Measurements from ENCODE around the gene GCKR. TPM values are rescaled to one million over a fixed set of nuclear protein-coding genes. Genes with fewer than 3 reads are reported as not detected.
"Not testable (repeated sequence)": the region's sequence is repeated elsewhere in the genome, so short reads cannot be mapped to it uniquely, and the experiment has no call there.

GCKR gene
- total and polyA plus RNA-seq, 5 donors, result 0.44 to 1.0 (median 0.54) TPM

DNA sequence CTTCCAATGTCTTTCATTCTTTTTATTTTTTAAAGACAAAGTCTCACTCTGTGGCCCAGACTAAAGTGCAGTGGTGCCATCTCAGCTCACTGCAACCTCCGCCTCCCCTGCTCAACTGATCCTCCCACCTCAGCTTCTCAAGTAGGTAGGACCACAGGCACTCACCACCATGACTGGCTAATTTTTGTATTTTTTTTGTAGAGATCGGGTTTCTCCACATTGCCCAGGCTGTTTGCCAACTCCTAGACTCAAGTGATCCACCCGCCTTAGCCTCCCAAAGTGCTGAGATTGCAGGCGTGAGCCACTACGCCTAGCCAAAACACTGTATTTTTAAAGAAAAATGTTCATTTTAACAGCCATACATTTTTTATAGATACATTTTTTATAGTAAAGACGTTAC is 12.7 kb downstream of the GCKR start:
- Histone ChIP-seq H3K9me3 (ENCODE audit: control insufficient read depth, low read length) (no peaks in the 10 kb centered on the region), H3K4me3 (ENCODE audit: low read length) (no peak overlapping the region), H3K27ac (ENCODE audit: low read length) (no peak overlapping the region), H3K27me3 (ENCODE audit: control insufficient read depth, insufficient read depth) (no peaks in the 10 kb centered on the region), H3K4me1 (ENCODE audit: control insufficient read depth, insufficient read depth, low read length) (no peaks in the 10 kb centered on the region)
- DNase-seq (no peak), ATAC-seq (no peak)
- 45% methylated on average over 6 of the region's 6 CpGs for WGBS
- intact Hi-C loops (cut with DNase I), result no loop called here

GRCh38 chr2:27518113-27518781 is 21.6 kb downstream of the GCKR start:
- no peak for ATAC-seq
- H3K27me3 ChIP-seq (ENCODE audit: control insufficient read depth, insufficient read depth), result no peaks in the 10 kb centered on the region
- DNase-seq, result no peak
- H3K27ac ChIP-seq (ENCODE audit: low read length), result no peak overlapping the region
- H3K9me3 ChIP-seq (ENCODE audit: control insufficient read depth, low read length), result no peaks in the 10 kb centered on the region
- no peak overlapping the region for H3K4me3 ChIP-seq (ENCODE audit: low read length)
- H3K4me1 ChIP-seq (ENCODE audit: control insufficient read depth, insufficient read depth, low read length), result no peaks in the 10 kb centered on the region
- WGBS, result 73% methylated on average over 5 of the region's 5 CpGs
- intact Hi-C loops (cut with DNase I), result no loop called here

- WGBS, result 79% methylated on average over 4 of the region's 4 CpGs
- ATAC-seq (no peak), DNase-seq (no peak)
- Histone ChIP-seq H3K4me1 (ENCODE audit: control insufficient read depth, insufficient read depth, low read length) (no peaks in the 10 kb centered on the region), H3K9me3 (ENCODE audit: control insufficient read depth, low read length) (no peaks in the 10 kb centered on the region), H3K4me3 (ENCODE audit: low read length) (no peak overlapping the region), H3K27me3 (ENCODE audit: control insufficient read depth, insufficient read depth) (no peaks in the 10 kb centered on the region), H3K27ac (ENCODE audit: low read length) (no peak overlapping the region)
- intact Hi-C loops (cut with DNase I), result no loop called here
Measured at GRCh38 chr2:27518782-27519113, 22.1 kb downstream of the GCKR start.

- ATAC-seq, result no peak
- intact Hi-C loops (cut with DNase I), result no loop called here
Measured at GRCh38 chr2:27520316-27520715, 23.7 kb downstream of the GCKR start.

GRCh38 chr2:27522400-27522945 is 25.8 kb downstream of the GCKR start:
- no peak overlapping the region for H3K4me3 ChIP-seq (ENCODE audit: low read length)

More at GRCh38 chr2:27520316-27520715, 23.7 kb downstream of the GCKR start:
- H3K27ac ChIP-seq (ENCODE audit: low read length), result no peak overlapping the region
- no peaks in the 10 kb centered on the region for H3K4me1 ChIP-seq (ENCODE audit: control insufficient read depth, insufficient read depth, low read length)
- WGBS, result 88% methylated on average over 2 of the region's 2 CpGs
- no peaks in the 10 kb centered on the region for H3K27me3 ChIP-seq (ENCODE audit: control insufficient read depth, insufficient read depth)
- H3K9me3 ChIP-seq (ENCODE audit: control insufficient read depth, low read length), result no peaks in the 10 kb centered on the region
- DNase-seq, result no peak
- H3K4me3 ChIP-seq (ENCODE audit: low read length), result no peak overlapping the region

DNA sequence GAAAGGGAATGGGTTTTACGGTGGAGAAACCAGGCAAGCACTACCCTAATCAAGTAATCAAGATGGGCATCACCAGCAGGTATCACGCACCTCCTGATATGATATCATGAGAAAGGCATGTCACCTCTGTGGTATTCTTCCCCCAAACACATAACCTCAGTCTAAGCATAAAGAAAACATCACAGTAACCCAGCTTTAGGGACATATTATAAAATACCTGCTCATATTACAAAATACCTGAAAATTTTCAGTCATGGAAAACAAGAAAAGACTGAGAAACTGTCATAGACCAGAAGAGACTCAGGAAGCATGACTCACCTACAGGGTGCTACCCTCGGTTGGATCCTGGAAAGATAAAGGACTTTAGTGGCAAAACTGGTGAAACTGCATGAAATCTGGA is 30.5 kb downstream of the GCKR start:
- H3K4me3 ChIP-seq (ENCODE audit: low read length), result no peak overlapping the region
- intact Hi-C loops (cut with DNase I), result no loop called here
- H3K27ac ChIP-seq (ENCODE audit: low read length), result no peak overlapping the region
- H3K27me3 ChIP-seq (ENCODE audit: control insufficient read depth, insufficient read depth), result no peaks in the 10 kb centered on the region
- DNase-seq (no peak), ATAC-seq (no peak)
- no peaks in the 10 kb centered on the region for H3K9me3 ChIP-seq (ENCODE audit: control insufficient read depth, low read length)
- WGBS, result 69% methylated on average over 3 of the region's 3 CpGs
- H3K4me1 ChIP-seq (ENCODE audit: control insufficient read depth, insufficient read depth, low read length), result no peaks in the 10 kb centered on the region

More at GRCh38 chr2:27522400-27522945, 25.8 kb downstream of the GCKR start:
- DNase-seq (no peak), ATAC-seq (no peak)
- intact Hi-C loops (cut with DNase I), result no loop called here
- WGBS, result 89% methylated on average over 7 of the region's 7 CpGs
- Histone ChIP-seq H3K9me3 (ENCODE audit: control insufficient read depth, low read length) (no peaks in the 10 kb centered on the region), H3K27ac (ENCODE audit: low read length) (no peak overlapping the region), H3K27me3 (ENCODE audit: control insufficient read depth, insufficient read depth) (no peaks in the 10 kb centered on the region), H3K4me1 (ENCODE audit: control insufficient read depth, insufficient read depth, low read length) (no peaks in the 10 kb centered on the region)

DNA sequence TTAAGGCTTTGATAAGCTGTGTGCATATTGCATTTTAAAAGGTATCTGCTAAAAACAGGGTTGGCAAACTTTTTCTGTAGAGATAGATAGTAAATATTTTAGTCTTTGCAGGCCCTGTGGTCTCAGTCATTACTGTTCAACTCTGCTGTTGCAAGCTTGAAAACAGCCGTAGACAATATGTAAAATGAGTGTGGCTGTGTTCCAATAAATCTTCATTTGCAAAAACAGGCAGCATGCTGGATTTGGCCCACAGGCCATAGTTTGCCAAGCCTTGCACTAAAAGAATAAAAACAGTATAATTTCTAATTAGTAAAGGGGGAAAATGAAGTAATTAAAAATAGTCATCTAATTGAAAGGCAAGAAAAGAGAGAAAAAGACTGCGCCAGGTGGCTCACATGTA is 35.3 kb downstream of the GCKR start:
- Histone ChIP-seq H3K27me3 (ENCODE audit: control insufficient read depth, insufficient read depth) (no peaks in the 10 kb centered on the region), H3K27ac (ENCODE audit: low read length) (no peak overlapping the region), H3K9me3 (ENCODE audit: control insufficient read depth, low read length) (no peaks in the 10 kb centered on the region), H3K4me3 (ENCODE audit: low read length) (no peak overlapping the region), H3K4me1 (ENCODE audit: control insufficient read depth, insufficient read depth, low read length) (no peaks in the 10 kb centered on the region)
- ATAC-seq, result no peak
- intact Hi-C loops (cut with DNase I), result no loop called here
- 77% methylated on average over 2 of the region's 2 CpGs for WGBS
- no peak for DNase-seq

GRCh38 chr2:27537287-27537686 is 40.6 kb downstream of the GCKR start:
- no peak for ATAC-seq
- H3K27ac ChIP-seq (ENCODE audit: low read length), result no peak overlapping the region
- no peaks in the 10 kb centered on the region for H3K4me1 ChIP-seq (ENCODE audit: control insufficient read depth, insufficient read depth, low read length)
- H3K27me3 ChIP-seq (ENCODE audit: control insufficient read depth, insufficient read depth), result no peaks in the 10 kb centered on the region
- WGBS, result 46% methylated on average over 4 of the region's 4 CpGs
- no peak for DNase-seq
- intact Hi-C loops (cut with DNase I), result no loop called here
- no peak overlapping the region for H3K4me3 ChIP-seq (ENCODE audit: low read length)
- no peaks in the 10 kb centered on the region for H3K9me3 ChIP-seq (ENCODE audit: control insufficient read depth, low read length)

DNA sequence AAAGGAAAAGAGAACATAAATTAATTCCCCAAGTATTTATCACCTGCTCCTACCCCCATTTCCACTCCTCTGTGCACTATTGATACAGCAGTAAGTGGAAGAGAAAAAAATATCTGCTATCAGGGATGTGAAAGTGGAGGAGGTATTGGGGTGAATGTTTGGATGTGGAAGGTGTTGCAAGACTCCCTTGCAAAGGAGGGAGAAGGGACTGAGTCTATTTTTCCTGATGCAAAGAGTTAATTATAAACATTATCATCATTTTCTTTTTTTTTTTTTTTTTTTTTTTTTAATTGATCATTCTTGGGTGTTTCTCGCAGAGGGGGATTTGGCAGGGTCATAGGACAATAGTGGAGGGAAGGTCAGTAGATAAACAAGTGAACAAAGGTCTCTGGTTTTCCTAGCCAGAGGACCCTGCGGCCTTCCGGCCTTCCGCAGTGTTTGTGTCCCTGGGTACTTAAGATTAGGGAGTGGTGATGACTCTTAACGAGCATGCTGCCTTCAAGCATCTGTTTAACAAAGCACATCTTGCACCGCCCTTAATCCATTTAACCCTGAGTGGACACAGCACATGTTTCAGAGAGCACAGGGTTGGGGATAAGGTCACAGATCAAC is 42.3 kb downstream of the GCKR start:
- 48% methylated on average over 4 of the region's 6 CpGs for WGBS
- H3K4me3 ChIP-seq (ENCODE audit: low read length); H3K4me1 ChIP-seq (ENCODE audit: control insufficient read depth, insufficient read depth, low read length); ATAC-seq; H3K27me3 ChIP-seq (ENCODE audit: control insufficient read depth, insufficient read depth); DNase-seq; H3K27ac ChIP-seq (ENCODE audit: low read length); H3K9me3 ChIP-seq (ENCODE audit: control insufficient read depth, low read length); intact Hi-C loops (cut with DNase I): not testable (repeated sequence)

DNA sequence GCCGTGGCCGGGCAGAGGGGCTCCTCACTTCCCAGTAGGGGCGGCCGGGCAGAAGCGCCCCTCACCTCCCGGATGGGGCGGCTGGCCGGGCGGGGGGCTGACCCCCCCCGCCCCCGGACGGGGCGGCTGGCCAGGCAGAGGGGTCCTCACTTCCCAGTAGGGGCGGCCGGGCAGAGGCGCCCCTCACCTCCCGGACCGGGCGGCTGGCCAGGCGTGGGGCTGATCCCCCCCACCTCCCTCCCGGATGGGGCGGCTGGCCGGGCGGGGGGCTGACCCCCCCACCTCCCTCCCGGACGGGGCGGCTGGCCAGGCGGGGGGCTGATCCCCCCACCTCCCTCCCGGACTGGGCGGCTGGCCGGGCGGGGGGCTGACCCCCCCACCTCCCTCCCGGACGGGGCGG is 43.0 kb downstream of the GCKR start:
- H3K27ac ChIP-seq (ENCODE audit: low read length); ATAC-seq; H3K9me3 ChIP-seq (ENCODE audit: control insufficient read depth, low read length); H3K4me3 ChIP-seq (ENCODE audit: low read length); intact Hi-C loops (cut with DNase I); H3K27me3 ChIP-seq (ENCODE audit: control insufficient read depth, insufficient read depth); H3K4me1 ChIP-seq (ENCODE audit: control insufficient read depth, insufficient read depth, low read length): not testable (repeated sequence)
- 93% methylated on average over 27 of the region's 35 CpGs for WGBS
- peak in 1 of 3 donors; percentile 54 for DNase-seq

GRCh38 chr2:27544143-27544821 is 47.6 kb downstream of the GCKR start:
- H3K27ac ChIP-seq (ENCODE audit: low read length), result no peak overlapping the region
- 88% methylated on average over 6 of the region's 6 CpGs for WGBS
- ATAC-seq, result no peak

More at GRCh38 chr2:27544143-27544821, 47.6 kb downstream of the GCKR start:
- intact Hi-C loops (cut with DNase I), result no loop called here
- Histone ChIP-seq H3K27me3 (ENCODE audit: control insufficient read depth, insufficient read depth) (no peaks in the 10 kb centered on the region), H3K9me3 (ENCODE audit: control insufficient read depth, low read length) (no peaks in the 10 kb centered on the region), H3K4me3 (ENCODE audit: low read length) (no peak overlapping the region), H3K4me1 (ENCODE audit: control insufficient read depth, insufficient read depth, low read length) (no peaks in the 10 kb centered on the region)
- DNase-seq, result no peak

Measured in right cardiac atrium (tissue), 5 donors.